ENCODE measurements around the gene CTNNA3.

CTNNA3 gene

DNA sequence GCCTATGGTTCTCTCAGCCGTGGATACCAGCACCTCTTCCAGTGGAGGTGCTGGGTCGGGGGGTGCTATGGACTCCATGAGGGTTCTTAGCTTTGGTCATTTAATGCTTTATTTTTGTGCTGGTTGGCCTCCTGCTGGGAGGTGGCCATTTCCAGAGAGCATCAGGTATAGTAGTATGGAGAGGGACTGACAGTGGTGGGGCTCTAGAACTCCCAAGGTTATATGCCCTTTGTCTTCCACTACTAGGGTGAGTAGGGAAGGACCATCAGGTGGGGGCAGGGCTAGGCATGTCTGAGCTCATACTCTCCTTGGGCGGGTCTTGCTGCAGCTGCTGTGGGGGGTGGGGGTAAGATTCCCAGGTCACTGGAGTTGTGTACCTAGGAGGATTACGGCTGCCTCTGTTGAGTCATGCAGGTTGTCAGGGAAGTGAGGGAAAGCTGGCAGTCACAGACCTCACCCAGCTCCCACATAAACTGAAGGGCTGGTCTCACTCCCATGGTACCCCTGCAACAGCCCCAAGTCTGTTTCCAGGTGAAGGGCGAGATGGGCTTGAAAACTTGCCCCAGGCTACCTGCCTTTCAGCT, 1533.3 kb downstream of the CTNNA3 start:
- TF ChIP-seq, protein P1, sequence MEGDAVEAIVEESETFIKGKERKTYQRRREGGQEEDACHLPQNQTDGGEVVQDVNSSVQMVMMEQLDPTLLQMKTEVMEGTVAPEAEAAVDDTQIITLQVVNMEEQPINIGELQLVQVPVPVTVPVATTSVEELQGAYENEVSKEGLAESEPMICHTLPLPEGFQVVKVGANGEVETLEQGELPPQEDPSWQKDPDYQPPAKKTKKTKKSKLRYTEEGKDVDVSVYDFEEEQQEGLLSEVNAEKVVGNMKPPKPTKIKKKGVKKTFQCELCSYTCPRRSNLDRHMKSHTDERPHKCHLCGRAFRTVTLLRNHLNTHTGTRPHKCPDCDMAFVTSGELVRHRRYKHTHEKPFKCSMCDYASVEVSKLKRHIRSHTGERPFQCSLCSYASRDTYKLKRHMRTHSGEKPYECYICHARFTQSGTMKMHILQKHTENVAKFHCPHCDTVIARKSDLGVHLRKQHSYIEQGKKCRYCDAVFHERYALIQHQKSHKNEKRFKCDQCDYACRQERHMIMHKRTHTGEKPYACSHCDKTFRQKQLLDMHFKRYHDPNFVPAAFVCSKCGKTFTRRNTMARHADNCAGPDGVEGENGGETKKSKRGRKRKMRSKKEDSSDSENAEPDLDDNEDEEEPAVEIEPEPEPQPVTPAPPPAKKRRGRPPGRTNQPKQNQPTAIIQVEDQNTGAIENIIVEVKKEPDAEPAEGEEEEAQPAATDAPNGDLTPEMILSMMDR (IDR thresholded peaks at IDR 0.05; ENCODE audit: control insufficient read depth, extremely low read depth, insufficient read depth) = no peak
- no peak overlapping the region for H3K4me3 ChIP-seq (ENCODE audit: low read depth, low read length)
- no peak for DNase-seq (ENCODE audit: low read depth)

GRCh38 chr10:66151346-66151745, 1544.6 kb downstream of the CTNNA3 start:
- TF ChIP-seq, protein P1 (IDR thresholded peaks at IDR 0.05; ENCODE audit: control insufficient read depth, extremely low read depth, insufficient read depth) = no peak
- H3K4me3 ChIP-seq (ENCODE audit: low read depth, low read length) = no peak overlapping the region

GRCh38 chr10:66148312-66148711, 1547.7 kb downstream of the CTNNA3 start:
- TF ChIP-seq, protein P1 (IDR thresholded peaks at IDR 0.05; ENCODE audit: control insufficient read depth, extremely low read depth, insufficient read depth) = no peak
- no peak overlapping the region for H3K4me3 ChIP-seq (ENCODE audit: low read depth, low read length)
- DNase-seq (ENCODE audit: low read depth) = no peak

More at GRCh38 chr10:66151346-66151745, 1544.6 kb downstream of the CTNNA3 start:
- no peak for DNase-seq (ENCODE audit: low read depth)

- H3K4me3 ChIP-seq (ENCODE audit: low read depth, low read length) = no peak overlapping the region
- no peak for DNase-seq (ENCODE audit: low read depth)
- TF ChIP-seq, protein P1 (IDR thresholded peaks at IDR 0.05; ENCODE audit: control insufficient read depth, extremely low read depth, insufficient read depth) = no peak
Observed at GRCh38 chr10:66144016-66144415, 1552.0 kb downstream of the CTNNA3 start.

GRCh38 chr10:66102756-66103155, 1593.2 kb downstream of the CTNNA3 start:
- DNase-seq (ENCODE audit: low read depth) = no peak
- TF ChIP-seq, protein P1 (IDR thresholded peaks at IDR 0.05; ENCODE audit: control insufficient read depth, extremely low read depth, insufficient read depth) = no peak
- H3K4me3 ChIP-seq (ENCODE audit: low read depth, low read length) = no peak overlapping the region

DNA sequence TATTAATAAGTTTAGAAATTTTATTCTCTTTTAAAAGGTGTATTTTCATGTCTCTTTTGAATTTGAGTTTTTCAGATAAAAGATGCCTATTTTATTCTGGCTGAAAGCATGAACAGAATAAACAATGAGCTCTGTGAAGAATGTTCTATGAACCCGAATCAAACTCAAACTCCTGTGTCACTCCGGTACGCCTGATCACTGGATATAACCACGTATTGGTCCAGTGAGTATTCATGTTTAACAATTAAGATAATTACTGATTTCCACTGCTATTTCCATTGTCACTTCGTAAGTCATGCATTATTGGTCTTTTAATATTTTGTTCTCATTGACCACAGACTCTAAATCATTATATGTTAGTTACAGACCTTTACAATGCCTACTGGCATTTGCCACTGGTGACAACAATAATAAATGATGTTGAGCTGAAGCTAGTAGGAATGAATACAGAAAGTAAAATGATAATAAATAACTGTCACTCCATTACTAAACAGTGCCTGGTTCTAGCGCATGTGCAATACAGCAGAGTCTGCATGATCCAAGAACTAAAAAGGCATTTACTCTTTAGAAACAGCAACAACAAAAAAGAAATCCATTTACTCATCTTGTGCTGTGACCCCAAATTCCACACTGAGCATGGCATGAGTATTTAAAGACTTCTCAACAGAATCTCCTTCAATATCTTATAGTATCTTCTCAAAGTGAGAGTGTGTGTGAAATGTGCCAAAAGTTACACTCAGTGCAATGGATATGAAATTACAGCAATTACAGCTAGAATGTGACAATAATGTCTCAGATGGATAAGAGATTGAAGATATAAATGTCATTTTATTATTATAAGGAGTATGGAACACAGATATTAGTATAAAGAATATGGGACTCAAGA, 1597.2 kb downstream of the CTNNA3 start:
- no peak for DNase-seq (ENCODE audit: low read depth)
- no peak overlapping the region for H3K4me3 ChIP-seq (ENCODE audit: low read depth, low read length)
- TF ChIP-seq, protein P1 (IDR thresholded peaks at IDR 0.05; ENCODE audit: control insufficient read depth, extremely low read depth, insufficient read depth) = no peak

All from LNCaP clone FGC (cell line).